NOMO-1 (cell line): ENCODE measurements around the gene FAIM2.

Experiments used
- DNase-seq, 2 experiments: peaks; one replicate each; lab custom pipeline; 2025; ENCODE audit not compliant: unreplicated experiment in 2 of 2; lab: John Stamatoyannopoulos, UW

FAIM2 gene

GRCh38 chr12:49899921-49900320, 3.8 kb downstream of the FAIM2 start:
- no peak for DNase-seq

GRCh38 chr12:49899286-49899843, 4.3 kb downstream of the FAIM2 start:
- no peak for DNase-seq

- no peak for DNase-seq
Measured at GRCh38 chr12:49897276-49897675, 6.4 kb downstream of the FAIM2 start.

- DNase-seq = no peak
Measured at GRCh38 chr12:49895773-49896172, 7.9 kb downstream of the FAIM2 start.

GRCh38 chr12:49894751-49895148, 8.9 kb downstream of the FAIM2 start:
- DNase-seq = no peak

- DNase-seq = no peak
Measured at GRCh38 chr12:49893753-49894750, 9.6 kb downstream of the FAIM2 start.

- no peak for DNase-seq
Measured at GRCh38 chr12:49892732-49893317, 10.9 kb downstream of the FAIM2 start.

GRCh38 chr12:49892084-49892731, 11.5 kb downstream of the FAIM2 start:
- DNase-seq = no peak

- no peak for DNase-seq
Measured at GRCh38 chr12:49891476-49891875, 12.2 kb downstream of the FAIM2 start.

- no peak for DNase-seq
Measured at GRCh38 chr12:49891012-49891411, 12.7 kb downstream of the FAIM2 start.

- no peak for DNase-seq
Measured at GRCh38 chr12:49890096-49890461, 13.6 kb downstream of the FAIM2 start.

GRCh38 chr12:49889361-49890095, 14.2 kb downstream of the FAIM2 start:
- DNase-seq = no peak

- no peak for DNase-seq
Measured at GRCh38 chr12:49888461-49889151, 15.1 kb downstream of the FAIM2 start.

GRCh38 chr12:49887536-49888401, 15.9 kb downstream of the FAIM2 start:
- DNase-seq = no peak

GRCh38 chr12:49887091-49887490, 16.6 kb downstream of the FAIM2 start:
- no peak for DNase-seq

- no peak for DNase-seq
Measured at GRCh38 chr12:49885663-49886461, 17.8 kb downstream of the FAIM2 start.

- no peak for DNase-seq
Measured at GRCh38 chr12:49885118-49885517, 18.6 kb downstream of the FAIM2 start.

- no peak for DNase-seq
Measured at GRCh38 chr12:49882851-49883464, 20.7 kb downstream of the FAIM2 start.
